ENCODE results near the gene WDR33.

The WDR33 gene

GRCh38 chr2:127759931-127760330 lies 51.0 kb downstream of the WDR33 start:
- ATAC-seq = no peak
- TF ChIP-seq ZC3H10 (CRISPR knock-in tag; IDR thresholded peaks at IDR 0.05) (no peak), OSR1 (CRISPR knock-in tag; IDR thresholded peaks at IDR 0.05) (no peak), PATZ1 (CRISPR knock-in tag; IDR thresholded peaks at IDR 0.05; ENCODE audit: borderline replicate concordance) (no peak)

- ATAC-seq = no peak
- TF ChIP-seq PATZ1 (CRISPR knock-in tag; IDR thresholded peaks at IDR 0.05; ENCODE audit: borderline replicate concordance) = no peak
- TF ChIP-seq CSRNP3 (CRISPR knock-in tag; IDR thresholded peaks at IDR 0.05) = no peak
- no peak for TF ChIP-seq ISL1 (CRISPR knock-in tag; IDR thresholded peaks at IDR 0.05)
- TF ChIP-seq RARB (CRISPR knock-in tag; IDR thresholded peaks at IDR 0.05) = no peak
- no peak for TF ChIP-seq POU6F1 (CRISPR knock-in tag; IDR thresholded peaks at IDR 0.05; ENCODE audit: borderline replicate concordance, low read depth)
- TF ChIP-seq PPARA (CRISPR knock-in tag; IDR thresholded peaks at IDR 0.05; ENCODE audit: borderline replicate concordance) = no peak
- no peak for TF ChIP-seq ZFP3 (CRISPR knock-in tag; IDR thresholded peaks at IDR 0.05)
- no peak for TF ChIP-seq CREB5 (CRISPR knock-in tag; IDR thresholded peaks at IDR 0.05; ENCODE audit: low read depth)
- no peak for TF ChIP-seq TCF4 (CRISPR knock-in tag; IDR thresholded peaks at IDR 0.05; ENCODE audit: borderline replicate concordance)
- no peak for TF ChIP-seq ZFP30 (CRISPR knock-in tag; IDR thresholded peaks at IDR 0.05)
- TF ChIP-seq OSR1 (CRISPR knock-in tag; IDR thresholded peaks at IDR 0.05) = no peak
- no peak for TF ChIP-seq ZNF70 (CRISPR knock-in tag; IDR thresholded peaks at IDR 0.05)
- TF ChIP-seq ZNF565 (CRISPR knock-in tag; conservative IDR thresholded peaks at IDR 0.05; ENCODE audit: low read depth) = no peak
- TF ChIP-seq TSHZ2 (CRISPR knock-in tag; IDR thresholded peaks at IDR 0.05) = no peak
Measured at GRCh38 chr2:127754186-127754585, 56.8 kb downstream of the WDR33 start.

GRCh38 chr2:127753374-127753773 lies 57.6 kb downstream of the WDR33 start:
- no peak for ATAC-seq
- TF ChIP-seq TSHZ2 (CRISPR knock-in tag; IDR thresholded peaks at IDR 0.05) = no peak
- no peak for TF ChIP-seq BACH2 (CRISPR knock-in tag; IDR thresholded peaks at IDR 0.05; ENCODE audit: borderline replicate concordance)
- no peak for TF ChIP-seq TCF4 (CRISPR knock-in tag; IDR thresholded peaks at IDR 0.05; ENCODE audit: borderline replicate concordance)
- no peak for TF ChIP-seq ZNF565 (CRISPR knock-in tag; conservative IDR thresholded peaks at IDR 0.05; ENCODE audit: low read depth)
- no peak for TF ChIP-seq ZC3H10 (CRISPR knock-in tag; IDR thresholded peaks at IDR 0.05)
- no peak for TF ChIP-seq CSDC2 (CRISPR knock-in tag; IDR thresholded peaks at IDR 0.05)
- no peak for TF ChIP-seq PATZ1 (CRISPR knock-in tag; IDR thresholded peaks at IDR 0.05; ENCODE audit: borderline replicate concordance)
- TF ChIP-seq ZFP3 (CRISPR knock-in tag; IDR thresholded peaks at IDR 0.05) = no peak
- TF ChIP-seq CREB5 (CRISPR knock-in tag; IDR thresholded peaks at IDR 0.05; ENCODE audit: low read depth) = no peak
- TF ChIP-seq SNAI2 (CRISPR knock-in tag; IDR thresholded peaks at IDR 0.05) = no peak
- no peak for TF ChIP-seq ISL1 (CRISPR knock-in tag; IDR thresholded peaks at IDR 0.05)

Data from SK-N-SH treated with all-trans-retinoic acid at 6 μM for 48 hours (cell line).